GM12878 (cell line): Measurements from ENCODE around the gene TTC22. TPM values are rescaled to one million over a fixed set of nuclear protein-coding genes. Genes with fewer than 3 reads are reported as not detected.

Source experiments
- ATAC-seq: fragments of 200-7000 bp; cut with Tn5 transposase; 3 replicates; pipeline ENCODE4 v1.9.1; 2020; ENCODE audit warnings: mild to moderate bottlenecking, moderate library complexity
- BruUV-seq: library from RNA; stranded (reverse); fragments of 400-500 nt; replicated peaks from 2 replicates; lab custom pipeline; 2021; lab: Mats Ljungman, UMichigan
- CTCF ChIA-PET: fragments of 300-600 bp; sonication (Branson Sonifier 250); formaldehyde crosslinking; extraction: SDS; loops from one replicate; lab custom pipeline; 2021; ENCODE audit warnings: inconsistent platforms; lab: Yijun Ruan, JAX
- POLR2A ChIA-PET: fragments of 350-600 bp; formaldehyde crosslinking; extraction: SDS; loops from one replicate; lab custom pipeline; 2021; ENCODE audit warnings: inconsistent platforms; lab: Charles Lee
- RAD21 ChIA-PET: fragments of 300-600 bp; sonication (Branson Sonifier 250); formaldehyde crosslinking; loops from one replicate; lab custom pipeline; 2023; ENCODE audit warnings: antibody characterized with exemption; ENCODE audit not compliant: unreplicated experiment; lab: Charles Lee
- SMC1A ChIA-PET: fragments of 300-600 bp; sonication (Branson Sonifier 250); formaldehyde crosslinking; loops from one replicate; lab custom pipeline; 2023; ENCODE audit not compliant: unreplicated experiment, uncharacterized antibody; lab: Charles Lee
- DNase-seq: peaks from one replicate; pipeline ENCODE4 v3.0.0-alpha.2; 2011; ENCODE audit warnings: low read depth, low spot score
- FAIRE-seq: peaks from 3 replicates; lab custom pipeline; 2011; peaks lifted over from hg19 to GRCh38; lab: Jason Lieb, UNC
- H2AFZ ChIP-seq: 2 replicates; pipeline ENCODE4 v1.6.0; 2011; ENCODE audit warnings: low read depth, low read length, control low read depth; ENCODE audit not compliant: control insufficient read depth
- H3K27ac ChIP-seq: 2 replicates; pipeline ENCODE4 v1.5.1; 2011; ENCODE audit warnings: control low read depth; ENCODE audit not compliant: control insufficient read depth, insufficient read depth
- H3K27me3 ChIP-seq, 2 experiments: replicated peaks in 1 of 2; 2 replicates each; pipeline versions ENCODE4 v1.6.0 to v1.6.1; 2011; ENCODE audit warnings: low read length in 1 of 2; ENCODE audit not compliant: control insufficient read depth in 2 of 2, insufficient read depth in 2 of 2
- H3K36me3 ChIP-seq, 2 experiments: 2 replicates each; pipeline ENCODE4 v1.5.1; 2011; ENCODE audit warnings: low read length in 1 of 2; ENCODE audit not compliant: control insufficient read depth in 2 of 2, insufficient read depth in 2 of 2
- H3K4me1 ChIP-seq: 2 replicates; pipeline ENCODE4 v1.6.1; 2011; ENCODE audit warnings: mild to moderate bottlenecking, low read length, moderate library complexity, mixed read lengths; ENCODE audit not compliant: control insufficient read depth, insufficient read depth
- H3K4me2 ChIP-seq: 2 replicates; pipeline ENCODE4 v1.6.0; 2011; ENCODE audit warnings: control low read depth; ENCODE audit not compliant: control insufficient read depth, insufficient read depth
- H3K4me3 ChIP-seq: fragments of 200-600 bp; sonication (generic); 2 replicates; pipeline ENCODE4 v1.5.1; 2016
- H3K79me2 ChIP-seq: 2 replicates; pipeline ENCODE4 v1.6.0; 2011; ENCODE audit warnings: low read length; ENCODE audit not compliant: control insufficient read depth, insufficient read depth
- H3K9ac ChIP-seq: 2 replicates; pipeline ENCODE4 v1.8.0; 2011; ENCODE audit warnings: low read length, control low read depth, mixed read lengths; ENCODE audit not compliant: control insufficient read depth, insufficient read depth
- H3K9me3 ChIP-seq: replicated peaks from 3 replicates; pipeline ENCODE4 v1.5.1; 2011; ENCODE audit warnings: mild to moderate bottlenecking, low read length; ENCODE audit not compliant: control insufficient read depth, insufficient read depth
- H4K20me1 ChIP-seq: 2 replicates; pipeline ENCODE4 v1.6.0; 2011; ENCODE audit not compliant: control insufficient read depth, insufficient read depth
- ATF2 ChIP-seq: IDR thresholded peaks from 2 replicates; pipeline ENCODE4 v1.6.1; 2012; ENCODE audit warnings: low read length, inconsistent platforms
- CEBPB ChIP-seq, 2 experiments: fragments of 150-350 bp in 1 of 2; IDR thresholded peaks; 2 replicates each; pipeline ENCODE4 v1.6.1; 2012 to 2014; ENCODE audit warnings: low read depth in 2 of 2, low read length in 2 of 2, borderline replicate concordance in 1 of 2, inconsistent platforms in 1 of 2
- FOXM1 ChIP-seq: IDR thresholded peaks from 2 replicates; pipeline ENCODE4 v1.6.1; 2012; ENCODE audit warnings: low read depth, mild to moderate bottlenecking, inconsistent platforms, low read length, moderate library complexity
- JUND ChIP-seq: IDR thresholded peaks from 2 replicates; pipeline ENCODE4 v1.6.1; 2012; ENCODE audit warnings: low read depth, mild to moderate bottlenecking, low read length, improper control_type of control experiment, moderate library complexity
- NFYB ChIP-seq: IDR thresholded peaks from 2 replicates; pipeline ENCODE4 v1.6.1; 2011; ENCODE audit warnings: low read depth, mild to moderate bottlenecking, low read length, improper control_type of control experiment, moderate library complexity; ENCODE audit not compliant: insufficient read depth
- PML ChIP-seq: IDR thresholded peaks from 2 replicates; pipeline ENCODE4 v1.6.1; 2012; ENCODE audit warnings: low read length, inconsistent platforms
- RAD51 ChIP-seq: fragments of 450-650 bp; IDR thresholded peaks from 2 replicates; pipeline ENCODE4 v1.6.1; 2016; ENCODE audit warnings: moderate library complexity, mild to moderate bottlenecking, inconsistent platforms
- RFX5 ChIP-seq: IDR thresholded peaks from 2 replicates; pipeline ENCODE4 v1.6.1; 2011; ENCODE audit warnings: low read depth, low read length, improper control_type of control experiment
- SIX5 ChIP-seq: IDR thresholded peaks from 2 replicates; pipeline ENCODE4 v1.6.1; 2011; ENCODE audit warnings: mild to moderate bottlenecking, low read depth, low read length, moderate library complexity; ENCODE audit not compliant: severe bottlenecking
- SMC3 ChIP-seq: IDR thresholded peaks from 2 replicates; pipeline ENCODE4 v1.6.1; 2011; ENCODE audit warnings: low read length, improper control_type of control experiment, borderline replicate concordance
- TBL1XR1 ChIP-seq: IDR thresholded peaks from 2 replicates; pipeline ENCODE4 v1.6.1; 2012; ENCODE audit warnings: low read depth, low read length, improper control_type of control experiment
- WRNIP1 ChIP-seq: IDR thresholded peaks from 2 replicates; pipeline ENCODE4 v1.6.1; 2011; ENCODE audit warnings: low read depth, low read length, improper control_type of control experiment, borderline replicate concordance
- ZBTB33 ChIP-seq: fragments of 450-650 bp; IDR thresholded peaks from 2 replicates; pipeline ENCODE4 v1.6.1; 2017; ENCODE audit warnings: mild to moderate bottlenecking
- ZZZ3 ChIP-seq: IDR thresholded peaks from 2 replicates; pipeline ENCODE4 v1.6.1; 2011; ENCODE audit warnings: low read depth; ENCODE audit not compliant: control insufficient read depth, insufficient read length
- WGBS: methylation state at CpG from one replicate; pipeline ENCODE4 v1.1.6; 2016; ENCODE audit warnings: low lambda C conversion rate; ENCODE audit not compliant: insufficient replicate concordance, insufficient coverage; ENCODE audit errors: missing lambda C conversion rate; 5-methylcytosine and 5-hydroxymethylcytosine counted together
- in situ Hi-C: fragments of 300-500 bp; cut with MboI; formaldehyde crosslinking; loops from 9 replicates; pipeline ENCODE4 v1.14.3; 2018; ENCODE audit warnings: mixed read lengths
- intact Hi-C: fragments of 100-400 bp; cut with micrococcal nuclease; formaldehyde crosslinking; loops from one replicate; pipeline ENCODE4 v1.14.2; 2022; ENCODE audit not compliant: unreplicated experiment
- polyA plus RNA-seq, 11 experiments: library from polyadenylated mRNA; depleted of rRNA in 4 of 11; unstranded in 6 of 11; stranded (reverse) in 5 of 11; fragments of >200 nt; fragmentation: Nextera tagmentation in 4 of 11; fragmentation: Illumina TruSeq in 1 of 11; extraction: Ambion mirVana in 4 of 11; extraction: Trizol in 1 of 11; gene quantifications; 1 replicate in 1 of 11; 2 replicates in 10 of 11; pipeline versions ENCODE4 v1.2.1 to v1.2.3, GENCODE V29; 2011 to 2016; ENCODE audit warnings: inconsistent platforms in 2 of 11, missing spikeins in 2 of 11, low read depth in 1 of 11
- total RNA-seq, 4 experiments: library from RNA; depleted of rRNA in 3 of 4; stranded (reverse); fragments of >200 nt in 3 of 4; fragmentation: Illumina TruSeq in 1 of 4; extraction: Trizol in 1 of 4; gene quantifications; 2 replicates each; pipeline versions ENCODE4 v1.2.1 to v1.2.3, GENCODE V29; 2013 to 2021
- TF ChIP-seq, protein P1 (sequence below): fragments of 450-650 bp; formaldehyde crosslinking; IDR thresholded peaks from 2 replicates; pipeline ENCODE4 v1.4.0; 2020; ENCODE audit warnings: mild to moderate bottlenecking, moderate library complexity

TTC22 gene
- total and polyA plus RNA-seq, 10 of the 15 experiments (the other 5 are each of a cell fraction or from before 2014, with no cell fraction given): 0.64 to 5.1 (median 1.9) TPM

- TF ChIP-seq PML (no peak), JUND (no peak), ZZZ3 (no peak), SIX5 (no peak), WRNIP1 (no peak), SMC3 (no peak), CEBPB (IDR thresholded peaks at IDR 0.05; ENCODE audit: borderline replicate concordance in 1 of 2, low read depth in 2 of 2, low read length in 2 of 2) (no peak)
- TF ChIP-seq, all 136 proteins: peak for 0
Observed at GRCh38 chr1:54805981-54806381, 4.9 kb upstream of the TTC22 start (continued).

DNA sequence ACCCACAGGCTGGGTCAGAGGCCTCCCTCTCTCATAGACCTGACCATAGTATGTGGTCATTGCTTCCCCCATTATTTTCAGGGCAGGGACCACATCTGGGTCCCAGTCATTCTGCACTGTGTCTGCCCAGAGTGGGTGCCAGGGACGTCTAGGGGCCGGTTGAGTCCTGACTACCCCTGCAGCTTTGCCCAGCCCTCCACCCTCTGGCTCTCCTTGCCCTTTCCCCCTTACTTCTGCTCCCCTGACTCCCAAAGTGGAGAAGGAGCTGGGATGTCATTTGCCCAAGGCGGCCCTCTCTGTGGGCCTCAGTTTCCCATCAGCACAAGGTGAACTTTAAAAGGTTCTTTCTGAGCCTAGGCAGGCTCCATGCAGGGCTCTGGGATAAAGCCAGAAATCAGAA, 4.3 kb upstream of the TTC22 start:
- no peak for ATAC-seq
- Histone ChIP-seq H3K4me3 (no peak overlapping the region), H3K79me2 (no peaks in the 10 kb centered on the region), H3K27me3 (no peaks in the 10 kb centered on the region), H2AFZ (no peak overlapping the region), H3K4me1 (peaks cover 13% of the 10 kb centered on the region), H3K9ac (no peak overlapping the region), H3K9me3 (no peaks in the 10 kb centered on the region), H3K36me3 (no peaks in the 10 kb centered on the region), H4K20me1 (no peaks in the 10 kb centered on the region), H3K27ac (no peak overlapping the region), H3K4me2 (no peak overlapping the region)
- ChIA-PET RAD21 (no interaction called here), SMC1A (interaction anchor here (1.3 kb wide), 1 partner anchor 10 kb away, joined by 3 read pairs; no protein-coding TSS in a partner anchor), CTCF (no interaction called here), POLR2A (no interaction called here)
- BruUV-seq: no TSS peak
- WGBS: 38% methylated on average over 3 of the region's 3 CpGs
- intact Hi-C loops: no loop called here
- FAIRE-seq: no peak
- DNase-seq: no peak
- in situ Hi-C loops: no loop called here
- TF ChIP-seq TBL1XR1 (no peak), NFYB (no peak), ATF2 (no peak), ZBTB33 (no peak), RAD51 (no peak), RFX5 (no peak), FOXM1 (no peak)
- TF ChIP-seq, protein P1, sequence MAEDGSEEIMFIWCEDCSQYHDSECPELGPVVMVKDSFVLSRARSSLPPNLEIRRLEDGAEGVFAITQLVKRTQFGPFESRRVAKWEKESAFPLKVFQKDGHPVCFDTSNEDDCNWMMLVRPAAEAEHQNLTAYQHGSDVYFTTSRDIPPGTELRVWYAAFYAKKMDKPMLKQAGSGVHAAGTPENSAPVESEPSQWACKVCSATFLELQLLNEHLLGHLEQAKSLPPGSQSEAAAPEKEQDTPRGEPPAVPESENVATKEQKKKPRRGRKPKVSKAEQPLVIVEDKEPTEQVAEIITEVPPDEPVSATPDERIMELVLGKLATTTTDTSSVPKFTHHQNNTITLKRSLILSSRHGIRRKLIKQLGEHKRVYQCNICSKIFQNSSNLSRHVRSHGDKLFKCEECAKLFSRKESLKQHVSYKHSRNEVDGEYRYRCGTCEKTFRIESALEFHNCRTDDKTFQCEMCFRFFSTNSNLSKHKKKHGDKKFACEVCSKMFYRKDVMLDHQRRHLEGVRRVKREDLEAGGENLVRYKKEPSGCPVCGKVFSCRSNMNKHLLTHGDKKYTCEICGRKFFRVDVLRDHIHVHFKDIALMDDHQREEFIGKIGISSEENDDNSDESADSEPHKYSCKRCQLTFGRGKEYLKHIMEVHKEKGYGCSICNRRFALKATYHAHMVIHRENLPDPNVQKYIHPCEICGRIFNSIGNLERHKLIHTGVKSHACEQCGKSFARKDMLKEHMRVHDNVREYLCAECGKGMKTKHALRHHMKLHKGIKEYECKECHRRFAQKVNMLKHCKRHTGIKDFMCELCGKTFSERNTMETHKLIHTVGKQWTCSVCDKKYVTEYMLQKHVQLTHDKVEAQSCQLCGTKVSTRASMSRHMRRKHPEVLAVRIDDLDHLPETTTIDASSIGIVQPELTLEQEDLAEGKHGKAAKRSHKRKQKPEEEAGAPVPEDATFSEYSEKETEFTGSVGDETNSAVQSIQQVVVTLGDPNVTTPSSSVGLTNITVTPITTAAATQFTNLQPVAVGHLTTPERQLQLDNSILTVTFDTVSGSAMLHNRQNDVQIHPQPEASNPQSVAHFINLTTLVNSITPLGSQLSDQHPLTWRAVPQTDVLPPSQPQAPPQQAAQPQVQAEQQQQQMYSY (CRISPR knock-in tag): no peak
